Parathyroid adenoma (tissue), 2 donors: ENCODE measurements around the gene FAM135A.

Experiments
- H2AFZ ChIP-seq: fragments of 300-600 bp; sonication (generic); one replicate; pipeline ENCODE4 v1.7.0; 2017; ENCODE audit warnings: antibody characterized with exemption, mild to moderate bottlenecking
- H3K27ac ChIP-seq: fragments of 300-600 bp; sonication (generic); one replicate; pipeline ENCODE4 v1.7.0; 2017
- H3K27me3 ChIP-seq: fragments of 300-600 bp; sonication (generic); one replicate; pipeline ENCODE4 v1.7.0; 2017; ENCODE audit warnings: low read length; ENCODE audit not compliant: control insufficient read depth, insufficient read depth
- H3K36me3 ChIP-seq: fragments of 300-600 bp; sonication (generic); one replicate; pipeline ENCODE4 v1.7.0; 2017; ENCODE audit warnings: low read length; ENCODE audit not compliant: control insufficient read depth, insufficient read depth
- H3K4me1 ChIP-seq: fragments of 300-600 bp; sonication (generic); one replicate; pipeline ENCODE4 v1.7.0; 2017; ENCODE audit warnings: control low read depth
- H3K4me2 ChIP-seq: fragments of 300-600 bp; sonication (generic); one replicate; pipeline ENCODE4 v1.7.0; 2017; ENCODE audit warnings: low read length
- H3K4me3 ChIP-seq: fragments of 300-600 bp; sonication (generic); one replicate; pipeline ENCODE4 v1.7.0; 2017; ENCODE audit warnings: low read depth, low read length
- H3K79me2 ChIP-seq: fragments of 300-600 bp; sonication (generic); one replicate; pipeline ENCODE4 v1.7.0; 2017; ENCODE audit warnings: control low read depth
- H3K9ac ChIP-seq: fragments of 300-600 bp; sonication (generic); one replicate; pipeline ENCODE4 v1.7.0; 2017; ENCODE audit warnings: mild to moderate bottlenecking
- H3K9me3 ChIP-seq: fragments of 300-600 bp; sonication (generic); one replicate; pipeline ENCODE4 v1.7.0; 2017; ENCODE audit warnings: low read length; ENCODE audit not compliant: control insufficient read depth
- TF ChIP-seq, protein P1 (sequence below): fragments of 300-600 bp; sonication (generic); IDR thresholded peaks from one replicate; pipeline ENCODE4 v1.7.0; 2017; ENCODE audit warnings: antibody characterized with exemption, mild to moderate bottlenecking
- donor health status: primary hyperparathyroidism.

FAM135A gene

DNA sequence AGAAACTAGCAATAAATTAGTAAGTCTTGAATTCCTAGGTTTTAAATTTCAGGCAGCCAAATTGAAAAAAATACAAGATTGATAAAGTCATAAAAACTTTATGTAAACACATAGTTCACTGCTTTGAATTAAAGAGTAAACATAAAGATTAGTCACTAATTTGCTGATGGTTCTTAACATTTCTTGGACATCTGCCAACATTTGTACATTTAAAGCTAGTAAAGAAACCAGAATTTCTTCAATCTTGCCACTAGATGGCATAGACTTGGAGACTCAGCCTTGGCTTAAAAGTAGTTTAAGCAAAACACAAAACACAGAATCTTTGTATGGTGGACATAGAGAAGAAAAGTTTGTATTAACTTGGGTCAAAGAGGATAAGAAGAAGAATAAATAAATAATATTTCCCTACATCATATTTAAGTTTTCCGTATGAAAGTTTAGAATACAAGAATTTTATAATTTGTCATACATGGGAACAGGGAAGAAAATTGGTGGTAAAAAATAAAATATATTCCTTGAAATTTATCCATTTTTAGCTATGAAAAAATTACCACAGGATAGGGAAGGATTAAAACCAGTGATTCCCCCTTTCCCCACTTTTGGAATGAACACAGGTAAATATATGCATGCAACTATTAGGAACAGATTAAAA lies 41.7 kb upstream of the FAM135A start:
- peak overlapping the region; percentile 6 for H3K4me2 ChIP-seq
- TF ChIP-seq, protein P1, sequence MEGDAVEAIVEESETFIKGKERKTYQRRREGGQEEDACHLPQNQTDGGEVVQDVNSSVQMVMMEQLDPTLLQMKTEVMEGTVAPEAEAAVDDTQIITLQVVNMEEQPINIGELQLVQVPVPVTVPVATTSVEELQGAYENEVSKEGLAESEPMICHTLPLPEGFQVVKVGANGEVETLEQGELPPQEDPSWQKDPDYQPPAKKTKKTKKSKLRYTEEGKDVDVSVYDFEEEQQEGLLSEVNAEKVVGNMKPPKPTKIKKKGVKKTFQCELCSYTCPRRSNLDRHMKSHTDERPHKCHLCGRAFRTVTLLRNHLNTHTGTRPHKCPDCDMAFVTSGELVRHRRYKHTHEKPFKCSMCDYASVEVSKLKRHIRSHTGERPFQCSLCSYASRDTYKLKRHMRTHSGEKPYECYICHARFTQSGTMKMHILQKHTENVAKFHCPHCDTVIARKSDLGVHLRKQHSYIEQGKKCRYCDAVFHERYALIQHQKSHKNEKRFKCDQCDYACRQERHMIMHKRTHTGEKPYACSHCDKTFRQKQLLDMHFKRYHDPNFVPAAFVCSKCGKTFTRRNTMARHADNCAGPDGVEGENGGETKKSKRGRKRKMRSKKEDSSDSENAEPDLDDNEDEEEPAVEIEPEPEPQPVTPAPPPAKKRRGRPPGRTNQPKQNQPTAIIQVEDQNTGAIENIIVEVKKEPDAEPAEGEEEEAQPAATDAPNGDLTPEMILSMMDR, result peak; percentile 68
- H3K4me1 ChIP-seq, result no peaks in the 10 kb centered on the region
- H3K4me3 ChIP-seq, result no peak overlapping the region
- no peaks in the 10 kb centered on the region for H3K27me3 ChIP-seq
- no peak overlapping the region for H3K27ac ChIP-seq
- no peak overlapping the region for H3K9ac ChIP-seq
- H3K36me3 ChIP-seq, result no peaks in the 10 kb centered on the region
- no peaks in the 10 kb centered on the region for H3K9me3 ChIP-seq
- no peaks in the 10 kb centered on the region for H3K79me2 ChIP-seq
- no peak overlapping the region for H2AFZ ChIP-seq

DNA sequence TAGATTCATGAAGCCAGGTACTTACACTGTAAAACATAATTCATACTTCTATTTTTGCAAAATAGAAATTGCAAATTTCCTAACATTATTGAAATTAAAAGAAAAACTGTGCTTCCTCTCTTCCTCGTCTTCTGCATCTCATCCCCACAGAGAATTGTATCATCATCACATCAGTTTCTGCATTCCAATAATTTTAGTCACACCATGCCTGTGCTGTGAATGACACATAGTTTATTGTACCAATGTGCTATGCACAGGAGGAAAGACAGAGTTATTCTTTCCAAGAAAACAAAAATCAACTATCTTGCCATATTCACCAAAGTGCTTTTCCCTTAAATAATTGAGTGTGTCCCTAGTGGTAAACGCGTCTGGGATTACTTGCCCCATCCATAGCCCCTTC lies 38.1 kb upstream of the FAM135A start:
- H3K79me2 ChIP-seq, result no peaks in the 10 kb centered on the region
- H3K4me1 ChIP-seq, result no peaks in the 10 kb centered on the region
- TF ChIP-seq, protein P1, result no peak
- no peak overlapping the region for H3K9ac ChIP-seq
- no peak overlapping the region for H3K4me3 ChIP-seq
- H3K36me3 ChIP-seq, result no peaks in the 10 kb centered on the region
- H3K27ac ChIP-seq, result no peak overlapping the region
- H3K9me3 ChIP-seq, result no peaks in the 10 kb centered on the region
- H3K27me3 ChIP-seq, result no peaks in the 10 kb centered on the region
- no peak overlapping the region for H3K4me2 ChIP-seq
- no peak overlapping the region for H2AFZ ChIP-seq

DNA sequence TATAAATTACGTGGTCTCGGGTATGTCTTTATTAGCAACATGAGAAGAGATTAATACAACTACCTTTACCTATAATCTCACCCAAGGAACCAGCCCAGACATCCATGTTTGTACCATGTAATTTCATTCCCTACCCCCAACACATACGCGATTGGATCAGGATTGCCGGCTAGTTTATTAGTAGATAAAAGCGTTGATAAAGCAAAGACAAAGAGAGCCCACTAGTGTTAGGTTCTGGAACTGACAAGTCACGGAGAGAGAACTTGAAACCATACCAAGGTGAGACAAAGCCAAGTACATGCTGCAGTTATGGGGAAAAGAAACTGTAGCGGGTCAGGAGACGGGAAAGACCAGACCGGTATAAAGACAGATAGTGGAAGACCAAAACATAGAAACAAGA lies 37.4 kb upstream of the FAM135A start:
- H3K36me3 ChIP-seq, result no peaks in the 10 kb centered on the region
- H3K4me2 ChIP-seq, result no peak overlapping the region
- TF ChIP-seq, protein P1, result no peak
- H3K4me3 ChIP-seq, result no peak overlapping the region
- no peaks in the 10 kb centered on the region for H3K79me2 ChIP-seq
- H2AFZ ChIP-seq, result no peak overlapping the region
- H3K27me3 ChIP-seq, result no peaks in the 10 kb centered on the region
- H3K27ac ChIP-seq, result no peak overlapping the region
- H3K4me1 ChIP-seq, result no peaks in the 10 kb centered on the region
- no peaks in the 10 kb centered on the region for H3K9me3 ChIP-seq
- H3K9ac ChIP-seq, result no peak overlapping the region

DNA sequence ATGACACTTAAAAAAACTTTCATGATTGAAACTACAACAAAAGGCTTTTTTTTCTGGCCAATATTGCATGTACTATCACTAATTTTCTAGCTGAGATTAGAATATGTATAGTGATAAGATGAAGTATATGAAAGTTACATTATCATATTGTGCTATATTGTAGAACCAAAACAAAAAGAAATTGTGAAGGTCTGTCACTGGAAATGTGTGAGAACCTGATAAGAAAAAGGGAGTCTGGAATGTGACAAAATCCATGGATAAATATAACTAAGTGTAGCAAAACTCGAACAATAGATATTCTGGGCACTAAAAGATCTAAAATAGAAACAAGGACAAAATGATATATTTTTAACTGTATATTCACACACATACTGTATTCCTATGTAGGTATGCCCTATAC lies 36.7 kb upstream of the FAM135A start:
- H3K9ac ChIP-seq, result no peak overlapping the region

DNA sequence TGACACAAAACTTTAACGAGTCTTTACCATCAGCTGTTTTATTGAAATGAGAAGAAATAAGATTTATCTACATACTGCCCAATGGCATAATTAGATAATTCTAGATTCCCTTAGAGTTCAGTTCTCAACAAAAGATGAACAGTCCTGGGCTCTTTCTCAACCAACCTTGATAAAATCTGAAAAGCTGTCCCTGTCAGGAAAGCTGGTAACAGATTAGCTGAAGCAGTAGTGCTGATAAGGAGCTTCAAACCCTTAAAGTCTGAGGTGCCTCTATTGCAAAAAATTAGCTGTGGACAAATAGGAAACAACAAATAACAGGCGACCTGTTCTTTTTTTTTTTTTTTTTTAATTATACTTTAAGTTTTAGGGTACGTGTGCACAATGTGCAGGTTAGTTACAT lies 35.9 kb upstream of the FAM135A start:
- H3K4me2 ChIP-seq, result no peak overlapping the region
- H3K9me3 ChIP-seq, result no peaks in the 10 kb centered on the region
- H3K9ac ChIP-seq, result no peak overlapping the region
- no peaks in the 10 kb centered on the region for H3K36me3 ChIP-seq
- no peaks in the 10 kb centered on the region for H3K4me1 ChIP-seq
- no peak overlapping the region for H2AFZ ChIP-seq
- TF ChIP-seq, protein P1, result no peak
- H3K4me3 ChIP-seq, result no peak overlapping the region
- no peaks in the 10 kb centered on the region for H3K79me2 ChIP-seq
- no peak overlapping the region for H3K27ac ChIP-seq
- no peaks in the 10 kb centered on the region for H3K27me3 ChIP-seq

More for the DNA sequence above, 36.7 kb upstream of the FAM135A start:
- Histone ChIP-seq H3K4me1 (no peaks in the 10 kb centered on the region), H2AFZ (no peak overlapping the region), H3K27ac (no peak overlapping the region), H3K9me3 (no peaks in the 10 kb centered on the region), H3K4me3 (no peak overlapping the region), H3K27me3 (no peaks in the 10 kb centered on the region), H3K4me2 (no peak overlapping the region), H3K36me3 (no peaks in the 10 kb centered on the region), H3K79me2 (no peaks in the 10 kb centered on the region)
- TF ChIP-seq, protein P1, result no peak
